ENCODE results near the gene IP6K1. TPM values are rescaled to one million over a fixed set of nuclear protein-coding genes. Genes with fewer than 3 reads are reported as not detected.

The IP6K1 gene
- total RNA-seq, 1 experiment from 2014 or later: 30.3 TPM

GRCh38 chr3:49718858-49719213 lies 67.5 kb downstream of the IP6K1 start:
- no peaks in the 10 kb centered on the region for H3K4me1 ChIP-seq
- DNase-seq: no peak
- no peaks in the 10 kb centered on the region for H3K27me3 ChIP-seq
- H3K27ac ChIP-seq: no peak overlapping the region
- no peak overlapping the region for H3K4me3 ChIP-seq
- no peaks in the 10 kb centered on the region for H3K9me3 ChIP-seq (replicated peaks)
- H3K36me3 ChIP-seq: peaks cover 10% of the 10 kb centered on the region; the same call in 1 of the 2 replicates

- H3K9me3 ChIP-seq (replicated peaks): no peaks in the 10 kb centered on the region
- no peak overlapping the region for H3K4me3 ChIP-seq
- DNase-seq: no peak
- no peaks in the 10 kb centered on the region for H3K27me3 ChIP-seq
- no peaks in the 10 kb centered on the region for H3K4me1 ChIP-seq
- peaks cover 10% of the 10 kb centered on the region; the same call in 1 of the 2 replicates for H3K36me3 ChIP-seq
- H3K27ac ChIP-seq: no peak overlapping the region
These were observed 68.1 kb downstream of the IP6K1 start for GRCh38 chr3:49717959-49718857.

- DNase-seq: no peak
- Histone ChIP-seq H3K27ac (no peak overlapping the region), H3K27me3 (no peaks in the 10 kb centered on the region), H3K9me3 (replicated peaks) (no peaks in the 10 kb centered on the region), H3K36me3 (peaks cover 10% of the 10 kb centered on the region; the same call in 1 of the 2 replicates), H3K4me1 (no peaks in the 10 kb centered on the region), H3K4me3 (no peak overlapping the region)
These were observed 69.0 kb downstream of the IP6K1 start for GRCh38 chr3:49717211-49717958.

GRCh38 chr3:49716691-49717210 lies 69.6 kb downstream of the IP6K1 start:
- no peak for DNase-seq
- Histone ChIP-seq H3K36me3 (peaks cover 10% of the 10 kb centered on the region; the same call in 1 of the 2 replicates), H3K4me1 (no peaks in the 10 kb centered on the region), H3K9me3 (replicated peaks) (no peaks in the 10 kb centered on the region), H3K27ac (no peak overlapping the region), H3K4me3 (no peak overlapping the region), H3K27me3 (no peaks in the 10 kb centered on the region)

DNA sequence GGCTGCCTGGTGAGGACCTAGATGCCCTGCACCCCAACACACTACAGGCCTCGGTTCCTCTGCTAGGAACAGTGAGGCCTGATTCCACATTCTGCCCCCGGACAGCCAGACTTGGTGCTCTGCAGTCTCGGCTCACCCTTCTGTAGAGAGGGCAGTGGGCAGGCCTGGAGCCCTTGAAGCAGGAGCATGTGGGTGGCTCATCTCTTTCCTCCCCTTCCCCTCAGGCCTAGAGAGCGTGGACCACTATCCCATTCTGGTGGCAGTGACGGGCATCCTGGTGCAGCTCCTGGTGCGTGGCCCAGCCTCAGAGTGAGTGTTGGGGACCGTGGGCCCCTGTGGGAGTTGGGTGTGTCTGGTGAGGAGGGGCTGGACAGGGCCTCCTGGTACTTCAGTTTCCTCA lies 70.2 kb downstream of the IP6K1 start:
- DNase-seq: no peak
- no peak overlapping the region for H3K27ac ChIP-seq
- no peak overlapping the region for H3K4me3 ChIP-seq
- no peaks in the 10 kb centered on the region for H3K27me3 ChIP-seq
- no peaks in the 10 kb centered on the region for H3K9me3 ChIP-seq (replicated peaks)
- H3K36me3 ChIP-seq: peaks cover 10% of the 10 kb centered on the region; the same call in 1 of the 2 replicates
- no peaks in the 10 kb centered on the region for H3K4me1 ChIP-seq

GRCh38 chr3:49715611-49716121 lies 70.7 kb downstream of the IP6K1 start:
- no peak for DNase-seq
- peaks cover 7% of the 10 kb centered on the region; the same call in 1 of the 2 replicates for H3K36me3 ChIP-seq
- H3K9me3 ChIP-seq (replicated peaks): no peaks in the 10 kb centered on the region
- H3K27ac ChIP-seq: no peak overlapping the region
- no peaks in the 10 kb centered on the region for H3K27me3 ChIP-seq
- H3K4me1 ChIP-seq: no peaks in the 10 kb centered on the region
- no peak overlapping the region for H3K4me3 ChIP-seq

DNA sequence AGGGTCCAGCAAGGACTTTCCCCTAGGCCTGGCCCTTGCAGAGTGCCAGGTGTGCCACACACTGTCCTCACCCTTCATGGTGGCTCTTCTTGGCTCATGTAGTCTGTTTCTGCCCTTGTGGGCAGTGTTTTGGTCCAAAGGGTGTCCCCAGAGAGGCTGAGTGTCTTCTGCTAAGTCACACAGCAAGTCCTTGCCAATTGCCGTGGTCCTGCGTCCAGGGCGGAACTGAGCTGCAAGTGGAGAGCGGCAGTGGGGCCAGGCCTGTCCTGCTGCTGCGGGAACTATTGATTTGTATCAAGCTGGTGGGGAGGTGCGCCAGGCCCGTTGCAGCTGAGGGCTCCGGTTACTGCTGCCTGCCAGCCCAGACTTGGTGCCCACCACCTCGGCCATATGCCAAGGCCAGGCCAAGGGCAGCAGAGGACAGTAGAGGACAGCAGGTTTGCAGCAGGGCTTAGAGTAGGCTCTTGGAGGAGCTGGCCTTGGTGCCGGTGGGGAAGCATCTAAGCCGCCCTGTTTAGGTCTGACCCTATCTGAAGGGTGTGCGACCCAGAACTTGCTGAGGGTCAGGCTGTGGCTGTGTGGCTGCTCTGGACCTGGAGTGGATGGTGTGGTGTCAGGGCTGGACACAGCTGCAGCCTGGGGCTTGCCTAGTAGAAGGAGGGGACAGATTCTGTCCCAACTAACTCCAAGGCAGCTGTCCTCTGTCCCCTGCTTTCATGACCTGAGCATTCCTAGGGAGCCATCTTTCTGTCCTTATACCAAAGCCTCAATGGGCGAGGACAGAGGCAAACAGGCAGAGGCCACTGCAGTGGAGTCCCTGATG lies 71.4 kb downstream of the IP6K1 start:
- Histone ChIP-seq H3K27me3 (no peaks in the 10 kb centered on the region), H3K36me3 (peaks cover 7% of the 10 kb centered on the region; the same call in 1 of the 2 replicates), H3K9me3 (replicated peaks) (no peaks in the 10 kb centered on the region), H3K4me3 (no peak overlapping the region), H3K4me1 (no peaks in the 10 kb centered on the region), H3K27ac (no peak overlapping the region)
- DNase-seq: no peak

- no peak for DNase-seq
- no peak overlapping the region for H3K4me3 ChIP-seq
- no peaks in the 10 kb centered on the region for H3K27me3 ChIP-seq
- no peaks in the 10 kb centered on the region for H3K9me3 ChIP-seq (replicated peaks)
- no peaks in the 10 kb centered on the region for H3K4me1 ChIP-seq
- H3K36me3 ChIP-seq: peaks cover under 1% of the 10 kb centered on the region; the same call in 1 of the 2 replicates
- no peak overlapping the region for H3K27ac ChIP-seq
These were observed 72.8 kb downstream of the IP6K1 start for GRCh38 chr3:49713336-49714105.

DNA sequence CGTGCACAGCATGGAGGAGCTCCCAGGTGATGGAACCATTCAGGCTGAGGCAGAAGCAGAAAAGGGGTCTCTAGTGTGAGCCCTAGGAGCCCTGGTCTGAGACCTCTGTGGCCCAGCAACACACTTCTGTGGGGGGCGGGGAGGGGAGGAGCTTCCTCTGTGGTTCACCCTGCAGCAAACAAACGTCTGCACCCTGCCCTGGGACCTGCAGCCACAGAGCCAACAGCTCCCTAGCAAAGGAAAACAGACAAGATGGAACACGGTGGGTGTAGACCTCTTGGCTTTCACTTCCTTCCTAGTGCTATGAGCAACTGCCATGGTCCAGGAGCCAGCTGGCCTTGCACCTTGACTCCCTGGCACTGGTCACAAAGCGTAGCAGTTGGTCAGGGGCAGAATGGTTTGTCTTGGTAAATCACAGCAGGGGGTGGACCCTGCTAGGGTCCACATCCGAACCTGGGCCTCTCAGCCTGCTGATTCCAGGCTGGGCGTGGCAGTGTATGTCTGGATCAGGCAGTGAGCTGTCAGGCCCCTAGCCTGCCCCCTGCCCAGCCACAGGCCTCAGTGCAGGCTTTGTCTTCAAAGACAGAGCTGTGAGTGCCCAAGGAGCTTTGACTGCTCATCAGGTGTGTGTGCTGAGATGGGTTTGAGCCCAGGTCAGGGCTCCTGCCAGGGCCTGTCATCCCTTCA lies 73.6 kb downstream of the IP6K1 start:
- DNase-seq: no peak
- Histone ChIP-seq H3K4me1 (no peaks in the 10 kb centered on the region), H3K36me3 (no peaks in the 10 kb centered on the region), H3K4me3 (no peak overlapping the region), H3K9me3 (replicated peaks) (no peaks in the 10 kb centered on the region), H3K27me3 (no peaks in the 10 kb centered on the region), H3K27ac (no peak overlapping the region)

GRCh38 chr3:49712166-49712565 lies 74.2 kb downstream of the IP6K1 start:
- no peaks in the 10 kb centered on the region for H3K36me3 ChIP-seq
- H3K27me3 ChIP-seq: no peaks in the 10 kb centered on the region
- no peaks in the 10 kb centered on the region for H3K9me3 ChIP-seq (replicated peaks)
- no peak overlapping the region for H3K27ac ChIP-seq
- no peak overlapping the region for H3K4me3 ChIP-seq
- DNase-seq: no peak
- H3K4me1 ChIP-seq: no peaks in the 10 kb centered on the region

- no peaks in the 10 kb centered on the region for H3K9me3 ChIP-seq (replicated peaks)
- no peak overlapping the region for H3K4me3 ChIP-seq
- no peaks in the 10 kb centered on the region for H3K27me3 ChIP-seq
- no peak for DNase-seq
- H3K36me3 ChIP-seq: no peaks in the 10 kb centered on the region
- no peak overlapping the region for H3K27ac ChIP-seq
- H3K4me1 ChIP-seq: no peaks in the 10 kb centered on the region
These were observed 74.9 kb downstream of the IP6K1 start for GRCh38 chr3:49711489-49711888.

DNA sequence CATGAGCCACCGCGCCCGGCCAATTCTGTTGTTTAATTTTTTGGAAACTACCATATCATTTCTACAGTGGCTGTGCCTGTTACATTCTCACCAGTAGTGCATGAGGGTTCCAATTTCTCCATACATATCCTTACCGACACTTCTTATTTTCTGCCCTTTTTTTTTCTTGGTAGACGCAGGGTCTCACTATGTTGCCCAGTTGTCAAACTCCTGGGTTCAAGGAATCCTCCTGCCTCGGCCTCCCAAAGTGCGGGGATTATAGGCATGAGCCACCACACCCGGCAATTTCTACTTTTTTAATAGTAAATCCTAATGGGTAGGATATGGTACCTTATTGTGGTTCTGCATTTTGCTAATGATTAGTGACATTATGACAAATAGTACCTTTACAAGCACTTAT lies 76.5 kb downstream of the IP6K1 start:
- Histone ChIP-seq H3K9me3 (replicated peaks) (no peaks in the 10 kb centered on the region), H3K4me3 (no peak overlapping the region), H3K27me3 (no peaks in the 10 kb centered on the region), H3K27ac (no peak overlapping the region), H3K36me3 (no peaks in the 10 kb centered on the region), H3K4me1 (no peaks in the 10 kb centered on the region)
- DNase-seq: no peak

- Histone ChIP-seq H3K4me3 (no peak overlapping the region), H3K36me3 (no peaks in the 10 kb centered on the region), H3K27ac (no peak overlapping the region), H3K27me3 (no peaks in the 10 kb centered on the region), H3K9me3 (replicated peaks) (no peaks in the 10 kb centered on the region), H3K4me1 (no peaks in the 10 kb centered on the region)
- no peak for DNase-seq
These were observed 79.2 kb downstream of the IP6K1 start for GRCh38 chr3:49707113-49707480.

Measured in SJCRH30 (cell line).